Hippocampal formation (tissue), 2 donors: Measurements from ENCODE around the gene COL4A2.

Experiments
- DNase-seq, 2 donors: peaks; one replicate each; lab custom pipeline; 2025; lab: John Stamatoyannopoulos, UW

Gene COL4A2

GRCh38 chr13:110354715-110355473 lies 47.8 kb downstream of the COL4A2 start:
- no peak for DNase-seq

- no peak for DNase-seq
These were observed 49.3 kb downstream of the COL4A2 start for GRCh38 chr13:110356362-110356761.

- no peak for DNase-seq
These were observed 51.3 kb downstream of the COL4A2 start for GRCh38 chr13:110358381-110358780.

- no peak for DNase-seq
These were observed 52.8 kb downstream of the COL4A2 start for GRCh38 chr13:110359840-110360301.

- DNase-seq: no peak
These were observed 53.5 kb downstream of the COL4A2 start for GRCh38 chr13:110360598-110360997.

- DNase-seq: no peak
These were observed 54.4 kb downstream of the COL4A2 start for GRCh38 chr13:110361365-110361911.

- DNase-seq: no peak
These were observed 55.9 kb downstream of the COL4A2 start for GRCh38 chr13:110363010-110363409.

GRCh38 chr13:110364081-110364480 lies 57.0 kb downstream of the COL4A2 start:
- no peak for DNase-seq

GRCh38 chr13:110365876-110366275 lies 58.8 kb downstream of the COL4A2 start:
- DNase-seq: no peak

GRCh38 chr13:110366733-110367132 lies 59.6 kb downstream of the COL4A2 start:
- no peak for DNase-seq

GRCh38 chr13:110367620-110368019 lies 60.5 kb downstream of the COL4A2 start:
- no peak for DNase-seq

GRCh38 chr13:110368408-110368807 lies 61.3 kb downstream of the COL4A2 start:
- DNase-seq: no peak

GRCh38 chr13:110369400-110369799 lies 62.3 kb downstream of the COL4A2 start:
- DNase-seq: no peak

GRCh38 chr13:110371550-110372465 lies 64.7 kb downstream of the COL4A2 start:
- no peak for DNase-seq

- DNase-seq: no peak
These were observed 65.6 kb downstream of the COL4A2 start for GRCh38 chr13:110372676-110373075.

- DNase-seq: no peak
These were observed 66.5 kb downstream of the COL4A2 start for GRCh38 chr13:110373617-110374016.

GRCh38 chr13:110374431-110375370 lies 67.6 kb downstream of the COL4A2 start:
- DNase-seq: no peak

- DNase-seq: no peak
These were observed 69.0 kb downstream of the COL4A2 start for GRCh38 chr13:110376120-110376519.

GRCh38 chr13:110377178-110377825 lies 70.2 kb downstream of the COL4A2 start:
- no peak for DNase-seq

GRCh38 chr13:110377826-110378201 lies 70.7 kb downstream of the COL4A2 start:
- no peak for DNase-seq

- DNase-seq: no peak
These were observed 72.3 kb downstream of the COL4A2 start for GRCh38 chr13:110379358-110379757.
